ENCODE data around the gene CCDC34.

The CCDC34 gene

DNA sequence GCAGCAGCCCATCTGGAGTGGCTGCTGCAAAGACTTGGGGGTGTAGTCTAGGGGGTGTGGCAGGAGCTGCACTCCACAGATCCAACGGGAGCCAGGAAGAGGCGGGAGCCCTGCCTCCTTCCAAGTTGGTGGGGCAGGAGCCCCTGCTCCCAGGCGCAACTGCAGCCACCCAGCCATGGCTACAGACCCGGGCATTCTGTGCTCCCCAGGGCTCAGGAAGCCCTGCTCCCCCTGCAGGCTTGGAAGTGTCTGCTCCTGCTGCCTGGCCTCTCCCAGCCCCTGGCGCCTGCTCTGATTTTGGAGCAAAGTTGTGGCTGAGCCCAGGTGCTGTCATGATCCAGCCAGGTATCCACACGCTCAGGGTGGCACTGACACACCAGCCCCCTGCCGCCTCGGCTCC is 58.5 kb downstream of the CCDC34 start:
- Histone ChIP-seq H3K9me3 (ENCODE audit: control insufficient read depth, insufficient read depth, low read length) (peaks cover 13% of the 10 kb centered on the region), H3K4me1 (ENCODE audit: control insufficient read depth, insufficient read depth, low read length) (no peaks in the 10 kb centered on the region)

DNA sequence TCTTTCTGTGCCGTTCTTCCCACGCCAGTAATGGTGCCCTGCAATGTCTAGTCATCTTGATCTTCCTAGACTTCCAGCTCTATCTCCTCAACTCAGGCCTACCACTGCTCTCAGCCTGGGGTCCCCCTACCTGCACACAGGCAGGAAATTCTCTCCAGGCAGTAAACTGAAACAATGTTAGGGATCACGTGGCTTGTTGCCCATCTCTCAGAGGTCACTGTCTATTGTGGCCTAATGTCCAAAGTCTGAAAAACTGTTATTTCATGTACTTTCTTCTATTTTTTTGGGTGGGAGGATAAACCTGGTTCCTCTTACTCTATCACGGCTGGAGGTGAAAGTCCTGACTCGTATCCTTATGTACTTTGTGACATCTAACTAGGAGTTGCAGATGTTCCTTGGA is 59.1 kb downstream of the CCDC34 start:
- H3K9me3 ChIP-seq (ENCODE audit: control insufficient read depth, insufficient read depth, low read length) = peaks cover 13% of the 10 kb centered on the region
- H3K9ac ChIP-seq (ENCODE audit: low read depth, low read length) = no peak overlapping the region
- no peak overlapping the region for H3K4me3 ChIP-seq (ENCODE audit: low read depth, low read length)
- H3K27me3 ChIP-seq (ENCODE audit: control insufficient read depth, insufficient read depth, low read length) = no peaks in the 10 kb centered on the region
- H3K27ac ChIP-seq (ENCODE audit: low read depth, low read length) = no peak overlapping the region
- H3K4me1 ChIP-seq (ENCODE audit: control insufficient read depth, insufficient read depth, low read length) = no peaks in the 10 kb centered on the region
- H3K36me3 ChIP-seq (ENCODE audit: control insufficient read depth, insufficient read depth, low read length) = no peaks in the 10 kb centered on the region

More for the DNA sequence above, 58.5 kb downstream of the CCDC34 start:
- H3K27me3 ChIP-seq (ENCODE audit: control insufficient read depth, insufficient read depth, low read length) = no peaks in the 10 kb centered on the region
- no peak overlapping the region for H3K27ac ChIP-seq (ENCODE audit: low read depth, low read length)
- H3K36me3 ChIP-seq (ENCODE audit: control insufficient read depth, insufficient read depth, low read length) = no peaks in the 10 kb centered on the region
- no peak overlapping the region for H3K4me3 ChIP-seq (ENCODE audit: low read depth, low read length)
- no peak overlapping the region for H3K9ac ChIP-seq (ENCODE audit: low read depth, low read length)

DNA sequence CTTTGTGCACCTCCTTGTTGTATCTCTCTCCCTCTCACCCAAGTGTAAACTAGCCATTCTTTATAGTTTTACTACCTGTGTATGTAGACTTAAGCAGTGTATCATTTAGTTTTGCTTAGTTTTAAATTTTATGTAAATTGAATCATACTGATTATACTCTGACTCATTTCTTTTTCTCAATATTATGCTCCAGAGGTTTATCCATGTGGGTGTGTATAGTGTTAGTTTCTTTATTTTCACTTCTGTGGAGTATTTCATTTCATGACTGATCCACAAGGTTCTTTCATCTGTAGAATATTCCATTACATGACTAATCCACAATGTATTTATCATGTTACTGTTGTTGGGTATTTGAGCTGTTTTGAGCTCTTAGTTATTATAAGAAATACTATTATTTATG is 62.0 kb downstream of the CCDC34 start:
- no peak overlapping the region for H3K27ac ChIP-seq (ENCODE audit: low read depth, low read length)

DNA sequence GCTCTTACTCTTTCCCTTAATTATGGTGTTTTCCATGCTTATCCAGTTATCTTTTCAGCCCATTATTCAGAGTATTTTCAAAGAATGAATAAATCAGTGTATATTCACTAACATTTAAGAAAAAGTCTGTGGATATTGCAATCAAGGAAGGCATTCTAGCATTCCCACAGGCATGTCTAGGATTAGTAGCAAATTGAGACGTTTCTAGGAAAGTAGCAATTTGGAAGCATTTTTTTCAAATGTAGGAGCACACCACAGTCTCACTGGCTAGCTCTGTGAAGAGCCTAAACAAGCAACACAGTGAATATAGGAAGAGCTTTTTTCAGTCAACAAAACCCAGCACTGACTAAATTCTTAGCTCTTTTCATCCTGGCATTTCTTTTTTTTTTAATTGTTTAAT is 65.4 kb downstream of the CCDC34 start:
- Histone ChIP-seq H3K36me3 (ENCODE audit: control insufficient read depth, insufficient read depth, low read length) (no peaks in the 10 kb centered on the region), H3K9ac (ENCODE audit: low read depth, low read length) (no peak overlapping the region), H3K27ac (ENCODE audit: low read depth, low read length) (no peak overlapping the region), H3K9me3 (ENCODE audit: control insufficient read depth, insufficient read depth, low read length) (peaks cover 3% of the 10 kb centered on the region; the same call in 1 of the 2 replicates), H3K4me3 (ENCODE audit: low read depth, low read length) (no peak overlapping the region), H3K4me1 (ENCODE audit: control insufficient read depth, insufficient read depth, low read length) (peaks cover 6% of the 10 kb centered on the region), H3K27me3 (ENCODE audit: control insufficient read depth, insufficient read depth, low read length) (no peaks in the 10 kb centered on the region)

More for the DNA sequence above, 62.0 kb downstream of the CCDC34 start:
- Histone ChIP-seq H3K4me3 (ENCODE audit: low read depth, low read length) (no peak overlapping the region), H3K27me3 (ENCODE audit: control insufficient read depth, insufficient read depth, low read length) (no peaks in the 10 kb centered on the region), H3K4me1 (ENCODE audit: control insufficient read depth, insufficient read depth, low read length) (no peaks in the 10 kb centered on the region), H3K9ac (ENCODE audit: low read depth, low read length) (no peak overlapping the region), H3K9me3 (ENCODE audit: control insufficient read depth, insufficient read depth, low read length) (peaks cover 13% of the 10 kb centered on the region), H3K36me3 (ENCODE audit: control insufficient read depth, insufficient read depth, low read length) (no peaks in the 10 kb centered on the region)

DNA sequence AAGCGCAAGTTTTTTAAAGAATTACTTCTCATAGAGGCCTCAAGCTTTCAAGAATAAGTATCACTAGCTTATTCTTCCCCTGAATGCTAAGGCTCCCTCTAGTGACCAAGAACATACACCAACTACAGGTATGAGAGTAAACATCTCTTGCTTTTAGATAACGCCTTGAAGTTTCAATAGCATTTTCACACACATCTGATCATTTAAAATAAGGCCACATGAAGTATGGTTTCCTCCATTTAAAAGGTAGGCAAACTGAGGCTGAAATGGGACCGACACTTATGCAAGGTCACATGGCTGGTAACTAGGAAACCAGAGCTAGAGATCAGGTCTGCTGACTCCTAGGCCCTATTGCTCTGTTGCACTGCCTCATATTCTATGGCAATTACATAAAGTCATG is 66.5 kb downstream of the CCDC34 start:
- Histone ChIP-seq H3K27me3 (ENCODE audit: control insufficient read depth, insufficient read depth, low read length) (no peaks in the 10 kb centered on the region), H3K4me1 (ENCODE audit: control insufficient read depth, insufficient read depth, low read length) (peaks cover 6% of the 10 kb centered on the region), H3K9ac (ENCODE audit: low read depth, low read length) (no peak overlapping the region), H3K9me3 (ENCODE audit: control insufficient read depth, insufficient read depth, low read length) (peaks cover 14% of the 10 kb centered on the region), H3K36me3 (ENCODE audit: control insufficient read depth, insufficient read depth, low read length) (no peaks in the 10 kb centered on the region), H3K27ac (ENCODE audit: low read depth, low read length) (no peak overlapping the region), H3K4me3 (ENCODE audit: low read depth, low read length) (no peak overlapping the region)

DNA sequence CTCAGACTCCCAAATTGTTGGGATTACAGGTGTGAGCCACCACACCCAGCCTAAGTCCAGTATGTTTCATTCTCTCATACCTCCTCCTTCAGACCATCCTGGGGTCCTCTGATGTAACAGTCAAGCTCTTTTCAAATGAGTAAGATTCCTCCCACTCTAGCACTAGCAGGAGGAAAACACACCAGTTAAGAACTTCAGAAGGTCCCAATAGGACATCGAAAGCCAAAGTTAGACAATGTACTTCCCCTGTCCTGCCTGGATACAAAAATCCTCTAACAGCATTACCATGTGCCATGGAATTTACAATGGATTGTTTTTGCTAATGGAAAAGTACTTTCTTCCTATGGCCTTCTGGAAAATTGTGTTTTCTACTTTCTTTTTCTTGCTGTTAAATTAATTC is 67.1 kb downstream of the CCDC34 start:
- H3K27me3 ChIP-seq (ENCODE audit: control insufficient read depth, insufficient read depth, low read length) = no peaks in the 10 kb centered on the region
- no peak overlapping the region for H3K4me3 ChIP-seq (ENCODE audit: low read depth, low read length)
- H3K36me3 ChIP-seq (ENCODE audit: control insufficient read depth, insufficient read depth, low read length) = no peaks in the 10 kb centered on the region
- H3K9me3 ChIP-seq (ENCODE audit: control insufficient read depth, insufficient read depth, low read length) = peaks cover 19% of the 10 kb centered on the region
- H3K4me1 ChIP-seq (ENCODE audit: control insufficient read depth, insufficient read depth, low read length) = peaks cover 6% of the 10 kb centered on the region
- no peak overlapping the region for H3K27ac ChIP-seq (ENCODE audit: low read depth, low read length)
- no peak overlapping the region for H3K9ac ChIP-seq (ENCODE audit: low read depth, low read length)

DNA sequence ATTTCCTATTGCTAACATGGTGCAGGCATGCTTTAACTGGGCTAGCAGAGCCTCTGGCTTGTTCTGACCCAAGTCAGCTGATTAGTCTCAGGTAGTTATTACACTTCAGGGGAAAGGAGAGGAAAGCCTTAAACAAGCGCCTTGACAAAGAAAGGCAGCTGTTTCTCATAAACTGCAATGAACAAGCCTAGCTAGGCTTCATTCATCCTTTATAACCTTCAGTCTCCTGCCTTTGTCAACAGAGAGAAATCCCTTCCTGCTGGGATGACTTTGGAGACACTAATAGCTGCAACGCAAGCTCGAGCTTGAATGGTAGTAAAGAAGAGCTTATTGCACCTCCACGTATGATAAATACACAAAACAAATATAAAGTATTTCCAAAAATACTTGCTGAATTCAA is 68.4 kb downstream of the CCDC34 start:
- H3K4me1 ChIP-seq (ENCODE audit: control insufficient read depth, insufficient read depth, low read length) = peaks cover 6% of the 10 kb centered on the region
- H3K27ac ChIP-seq (ENCODE audit: low read depth, low read length) = no peak overlapping the region
- H3K36me3 ChIP-seq (ENCODE audit: control insufficient read depth, insufficient read depth, low read length) = no peaks in the 10 kb centered on the region
- H3K9ac ChIP-seq (ENCODE audit: low read depth, low read length) = no peak overlapping the region
- no peak overlapping the region for H3K4me3 ChIP-seq (ENCODE audit: low read depth, low read length)
- peaks cover 24% of the 10 kb centered on the region for H3K9me3 ChIP-seq (ENCODE audit: control insufficient read depth, insufficient read depth, low read length)
- H3K27me3 ChIP-seq (ENCODE audit: control insufficient read depth, insufficient read depth, low read length) = no peaks in the 10 kb centered on the region

DNA sequence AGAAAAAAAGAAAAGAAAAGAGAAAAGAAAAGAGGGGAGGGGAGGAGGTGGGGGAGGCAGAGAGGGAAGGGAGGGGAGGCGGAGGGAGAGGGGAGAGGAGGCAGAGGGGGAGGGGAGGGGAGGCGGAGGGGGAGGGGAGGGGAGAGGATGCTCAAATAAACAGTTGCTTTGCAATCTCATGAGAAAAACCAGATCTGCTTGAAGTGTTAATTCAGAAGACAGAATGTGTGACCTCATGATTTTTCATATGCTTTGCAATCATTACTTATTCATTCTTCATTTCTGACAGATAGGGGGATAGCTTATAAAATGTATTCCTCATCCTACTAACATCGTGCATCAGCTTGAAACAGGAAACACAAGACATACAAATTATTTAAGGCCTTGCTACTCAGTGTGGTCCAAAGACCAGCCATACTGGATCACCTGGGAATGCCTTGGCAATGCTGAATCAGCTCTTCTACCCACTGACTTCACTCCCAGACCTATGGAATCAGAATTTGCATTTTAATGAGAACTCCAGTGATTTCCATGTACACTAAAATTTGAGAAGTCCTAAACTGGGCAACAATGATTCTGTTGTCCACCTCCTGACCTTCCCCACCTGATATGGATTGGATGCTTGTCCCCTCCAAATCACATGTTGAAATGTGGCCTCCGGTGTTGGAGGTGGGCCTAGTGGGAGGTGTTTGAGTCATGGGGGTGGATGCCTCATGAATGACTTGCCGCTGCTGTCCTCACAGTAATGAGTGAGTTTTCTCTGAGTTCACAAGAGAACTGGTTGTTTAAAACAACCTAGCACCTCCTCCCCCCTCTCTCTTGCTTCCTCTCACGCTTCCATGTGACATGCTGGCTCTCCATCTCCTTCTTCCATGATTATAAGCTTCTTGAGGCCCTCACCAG is 69.2 kb downstream of the CCDC34 start:
- Histone ChIP-seq H3K9ac (ENCODE audit: low read depth, low read length) (no peak overlapping the region), H3K4me1 (ENCODE audit: control insufficient read depth, insufficient read depth, low read length) (peaks cover 6% of the 10 kb centered on the region), H3K36me3 (ENCODE audit: control insufficient read depth, insufficient read depth, low read length) (no peaks in the 10 kb centered on the region), H3K27me3 (ENCODE audit: control insufficient read depth, insufficient read depth, low read length) (no peaks in the 10 kb centered on the region), H3K4me3 (ENCODE audit: low read depth, low read length) (no peak overlapping the region), H3K9me3 (ENCODE audit: control insufficient read depth, insufficient read depth, low read length) (peaks cover 24% of the 10 kb centered on the region), H3K27ac (ENCODE audit: low read depth, low read length) (no peak overlapping the region)

DNA sequence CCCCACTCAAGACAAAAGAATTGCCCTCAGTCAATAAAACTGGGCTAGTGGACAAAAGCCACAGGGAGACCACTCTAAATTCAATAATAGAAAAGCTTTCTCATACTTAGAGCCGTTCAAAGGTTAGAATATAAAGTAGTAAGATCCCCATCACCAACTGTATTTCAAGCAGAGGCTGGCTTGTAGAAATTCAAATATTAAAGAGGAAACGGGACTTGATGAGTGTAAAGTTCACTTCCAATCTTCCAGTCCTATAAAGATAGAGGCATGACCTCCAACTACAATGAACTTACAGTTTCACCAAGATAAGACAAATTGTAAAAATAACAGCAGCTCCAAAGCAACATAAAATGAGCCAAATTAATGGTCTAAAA is 70.4 kb downstream of the CCDC34 start:
- no peaks in the 10 kb centered on the region for H3K36me3 ChIP-seq (ENCODE audit: control insufficient read depth, insufficient read depth, low read length)
- peaks cover 6% of the 10 kb centered on the region for H3K4me1 ChIP-seq (ENCODE audit: control insufficient read depth, insufficient read depth, low read length)
- no peak overlapping the region for H3K27ac ChIP-seq (ENCODE audit: low read depth, low read length)
- H3K9ac ChIP-seq (ENCODE audit: low read depth, low read length) = no peak overlapping the region
- H3K27me3 ChIP-seq (ENCODE audit: control insufficient read depth, insufficient read depth, low read length) = no peaks in the 10 kb centered on the region
- peaks cover 24% of the 10 kb centered on the region for H3K9me3 ChIP-seq (ENCODE audit: control insufficient read depth, insufficient read depth, low read length)
- no peak overlapping the region for H3K4me3 ChIP-seq (ENCODE audit: low read depth, low read length)

DNA sequence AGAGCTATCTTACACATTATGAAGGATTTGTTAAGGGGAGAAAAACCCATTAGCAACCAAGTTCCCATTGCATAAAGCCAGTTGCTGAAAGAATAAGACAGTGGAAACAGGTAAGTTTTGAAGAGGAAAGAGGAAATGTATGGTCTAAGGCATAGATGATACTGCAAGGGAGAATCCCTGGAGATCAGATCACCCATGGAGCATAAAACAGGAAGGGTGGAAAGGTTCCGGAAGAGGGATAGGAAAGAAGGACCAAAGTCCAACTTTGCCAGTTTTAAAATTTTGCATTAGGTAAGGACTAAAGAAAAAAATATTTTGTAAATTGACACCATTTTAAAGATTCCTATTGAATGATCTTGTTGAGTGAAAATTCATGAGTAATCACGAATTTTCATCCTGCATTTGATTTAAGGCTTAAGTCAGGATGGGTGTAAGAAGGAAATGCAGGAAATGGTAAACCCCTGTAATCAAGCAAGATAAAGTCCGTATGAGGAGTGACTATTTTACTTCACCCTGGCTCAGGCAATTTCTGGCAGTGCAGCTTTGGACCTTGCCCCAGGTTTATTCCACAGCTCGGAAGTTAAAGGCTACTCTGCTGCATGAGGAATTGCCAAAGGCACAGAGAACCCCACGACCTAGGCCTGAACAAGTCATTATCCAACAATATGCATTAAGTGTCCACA is 70.9 kb downstream of the CCDC34 start:
- Histone ChIP-seq H3K27ac (ENCODE audit: low read depth, low read length) (no peak overlapping the region), H3K4me3 (ENCODE audit: low read depth, low read length) (no peak overlapping the region), H3K9me3 (ENCODE audit: control insufficient read depth, insufficient read depth, low read length) (peaks cover 24% of the 10 kb centered on the region), H3K36me3 (ENCODE audit: control insufficient read depth, insufficient read depth, low read length) (no peaks in the 10 kb centered on the region), H3K4me1 (ENCODE audit: control insufficient read depth, insufficient read depth, low read length) (peaks cover 6% of the 10 kb centered on the region), H3K9ac (ENCODE audit: low read depth, low read length) (no peak overlapping the region), H3K27me3 (ENCODE audit: control insufficient read depth, insufficient read depth, low read length) (no peaks in the 10 kb centered on the region)

DNA sequence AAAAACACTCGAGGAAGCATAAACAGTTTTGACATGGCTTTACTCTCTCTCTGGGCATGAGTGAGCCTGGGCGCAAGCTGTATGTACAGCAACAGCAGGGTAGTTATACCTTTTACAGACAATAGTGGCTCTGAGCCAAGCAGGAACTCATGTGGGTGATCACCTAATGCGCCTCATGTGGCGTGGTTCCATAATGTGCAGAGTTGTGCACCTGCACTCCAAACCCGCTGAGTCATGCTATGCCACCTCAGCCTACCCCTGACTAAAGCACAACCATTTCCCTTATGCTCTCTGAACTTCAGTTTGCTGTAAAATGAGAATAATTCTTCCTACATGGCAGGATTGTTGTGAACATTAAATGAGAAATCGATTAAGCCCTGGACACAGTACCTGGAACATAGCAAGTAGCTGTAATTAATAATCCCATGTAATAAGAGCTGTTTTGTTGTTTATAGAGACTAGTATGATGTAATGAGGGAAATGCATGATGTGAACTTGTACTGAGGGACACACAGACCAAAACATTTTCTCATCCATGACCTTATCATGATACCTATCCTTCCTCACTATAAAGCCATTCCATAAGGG is 71.6 kb downstream of the CCDC34 start:
- Histone ChIP-seq H3K9ac (ENCODE audit: low read depth, low read length) (no peak overlapping the region), H3K9me3 (ENCODE audit: control insufficient read depth, insufficient read depth, low read length) (peaks cover 24% of the 10 kb centered on the region), H3K36me3 (ENCODE audit: control insufficient read depth, insufficient read depth, low read length) (no peaks in the 10 kb centered on the region), H3K4me1 (ENCODE audit: control insufficient read depth, insufficient read depth, low read length) (peaks cover 6% of the 10 kb centered on the region), H3K27me3 (ENCODE audit: control insufficient read depth, insufficient read depth, low read length) (no peaks in the 10 kb centered on the region), H3K27ac (ENCODE audit: low read depth, low read length) (no peak overlapping the region), H3K4me3 (ENCODE audit: low read depth, low read length) (no peak overlapping the region)

Measured in HUES48 (cell line).